Measurements from ENCODE around the gene SLITRK1.

DNA sequence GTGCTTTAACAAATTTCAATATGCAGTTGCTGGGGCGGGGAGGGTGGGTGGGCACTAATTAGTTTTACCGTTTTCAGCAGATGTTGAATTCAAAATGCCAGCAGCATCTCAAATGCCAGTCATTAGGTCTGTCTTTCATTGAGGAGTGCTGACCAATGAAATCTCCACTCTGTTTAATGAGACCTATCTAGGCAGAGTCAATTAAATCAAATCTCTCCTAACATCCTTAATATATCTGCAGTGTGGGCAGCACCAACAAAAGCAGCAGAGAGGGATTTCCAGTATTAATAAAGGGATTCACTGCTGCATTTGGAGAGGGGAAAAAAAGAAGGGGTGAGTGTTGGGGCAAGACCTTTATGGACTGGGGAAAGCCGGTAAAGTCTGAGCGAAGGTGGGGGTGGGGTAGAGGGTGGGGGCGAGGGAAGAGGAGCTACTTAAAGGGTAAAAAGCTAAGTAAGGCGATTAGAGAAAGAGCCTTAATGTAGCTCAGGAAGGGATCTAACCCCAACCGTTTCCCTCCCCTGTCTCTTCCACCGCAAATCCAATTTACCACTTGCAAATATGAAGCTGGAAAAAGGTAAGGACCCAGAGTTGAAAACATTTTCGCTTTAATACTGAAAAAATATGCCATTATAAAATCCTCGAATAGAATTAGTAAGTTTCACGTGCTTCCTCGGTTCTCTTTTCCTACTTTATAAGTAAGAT, 4.5 kb downstream of the SLITRK1 start:
- TF ChIP-seq, protein P1, sequence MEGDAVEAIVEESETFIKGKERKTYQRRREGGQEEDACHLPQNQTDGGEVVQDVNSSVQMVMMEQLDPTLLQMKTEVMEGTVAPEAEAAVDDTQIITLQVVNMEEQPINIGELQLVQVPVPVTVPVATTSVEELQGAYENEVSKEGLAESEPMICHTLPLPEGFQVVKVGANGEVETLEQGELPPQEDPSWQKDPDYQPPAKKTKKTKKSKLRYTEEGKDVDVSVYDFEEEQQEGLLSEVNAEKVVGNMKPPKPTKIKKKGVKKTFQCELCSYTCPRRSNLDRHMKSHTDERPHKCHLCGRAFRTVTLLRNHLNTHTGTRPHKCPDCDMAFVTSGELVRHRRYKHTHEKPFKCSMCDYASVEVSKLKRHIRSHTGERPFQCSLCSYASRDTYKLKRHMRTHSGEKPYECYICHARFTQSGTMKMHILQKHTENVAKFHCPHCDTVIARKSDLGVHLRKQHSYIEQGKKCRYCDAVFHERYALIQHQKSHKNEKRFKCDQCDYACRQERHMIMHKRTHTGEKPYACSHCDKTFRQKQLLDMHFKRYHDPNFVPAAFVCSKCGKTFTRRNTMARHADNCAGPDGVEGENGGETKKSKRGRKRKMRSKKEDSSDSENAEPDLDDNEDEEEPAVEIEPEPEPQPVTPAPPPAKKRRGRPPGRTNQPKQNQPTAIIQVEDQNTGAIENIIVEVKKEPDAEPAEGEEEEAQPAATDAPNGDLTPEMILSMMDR (conservative IDR thresholded peaks at IDR 0.05) = no peak
- TF ChIP-seq EZH2 (IDR thresholded peaks at IDR 0.05; ENCODE audit: low read depth) = no peak

Data from PC-9 (cell line).